PFSK-1 (cell line): ENCODE measurements around the gene TMBIM4.

Experiments
- FOXP2 ChIP-seq: optimal IDR thresholded peaks from 2 replicates; pipeline ENCODE3; 2011; ENCODE audit warnings: borderline replicate concordance, control low read depth, inconsistent platforms; ENCODE audit not compliant: insufficient read depth; ENCODE audit errors: extremely low read length, extremely low read depth
- POLR2AphosphoS5 ChIP-seq: IDR thresholded peaks from 2 replicates; pipeline ENCODE4 v1.6.1; 2012; ENCODE audit warnings: low read depth, mild to moderate bottlenecking, control low read depth, low read length, moderate library complexity
- SIN3A ChIP-seq: IDR thresholded peaks from 2 replicates; pipeline ENCODE4 v1.6.1; 2012; ENCODE audit warnings: mild to moderate bottlenecking, low read length, moderate library complexity, borderline replicate concordance; ENCODE audit not compliant: insufficient read depth
- TAF1 ChIP-seq: IDR thresholded peaks from 2 replicates; pipeline ENCODE4 v1.6.1; 2012; ENCODE audit warnings: low read length, control low read depth, borderline replicate concordance; ENCODE audit not compliant: insufficient read depth
- TF ChIP-seq, protein P1 (sequence below), 2 experiments: IDR thresholded peaks; 2 replicates each; pipeline versions ENCODE4 v1.6.1 to v1.8.0; 2011 to 2012; ENCODE audit warnings: low read depth in 2 of 2, low read length in 2 of 2, control low read depth in 1 of 2, inconsistent platforms in 1 of 2, mild to moderate bottlenecking in 1 of 2, moderate library complexity in 1 of 2; ENCODE audit not compliant: insufficient read depth in 1 of 2

Gene TMBIM4

DNA sequence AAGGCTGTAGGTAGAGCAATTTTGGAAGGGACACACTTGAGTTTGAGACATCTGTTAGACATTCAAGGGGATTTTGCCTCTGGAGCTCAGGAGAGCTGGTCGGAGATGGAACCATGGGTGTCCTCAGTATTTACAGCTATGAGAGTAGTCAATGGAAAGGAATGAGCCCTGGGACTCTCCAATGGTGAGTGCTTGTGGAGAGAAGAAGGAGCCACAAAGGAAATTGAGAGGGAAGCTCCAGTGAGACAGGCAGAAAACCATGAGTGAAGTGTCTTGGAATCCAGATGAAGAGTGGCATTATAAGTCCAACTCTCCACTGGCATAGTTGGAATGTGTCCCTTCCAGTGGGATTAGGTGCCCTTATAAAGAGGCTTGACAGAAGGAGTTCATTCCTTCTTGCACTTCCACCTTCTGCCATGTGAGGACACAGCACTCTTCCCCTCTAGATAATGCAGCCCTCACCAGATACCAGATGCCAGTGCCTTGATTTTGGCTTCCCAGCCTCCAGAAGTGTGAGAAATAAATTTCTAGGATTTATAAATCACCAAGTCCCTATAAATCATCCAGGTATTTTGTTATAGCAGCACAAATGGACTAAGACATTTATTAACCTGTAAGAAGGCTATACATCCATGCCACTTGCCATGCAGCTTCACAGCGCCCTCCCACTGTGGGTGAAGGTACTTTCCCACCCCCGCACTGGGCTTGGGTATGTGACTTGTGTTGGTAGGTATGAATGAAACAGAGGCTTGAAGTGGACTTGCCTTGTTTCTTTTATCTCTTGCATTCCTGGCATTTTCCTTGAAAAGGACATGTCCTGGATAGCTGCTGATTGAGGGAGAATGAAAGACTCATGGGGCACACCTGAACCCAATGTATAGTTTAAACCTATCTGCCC lies 66.5 kb downstream of the TMBIM4 start:
- TF ChIP-seq, protein P1, sequence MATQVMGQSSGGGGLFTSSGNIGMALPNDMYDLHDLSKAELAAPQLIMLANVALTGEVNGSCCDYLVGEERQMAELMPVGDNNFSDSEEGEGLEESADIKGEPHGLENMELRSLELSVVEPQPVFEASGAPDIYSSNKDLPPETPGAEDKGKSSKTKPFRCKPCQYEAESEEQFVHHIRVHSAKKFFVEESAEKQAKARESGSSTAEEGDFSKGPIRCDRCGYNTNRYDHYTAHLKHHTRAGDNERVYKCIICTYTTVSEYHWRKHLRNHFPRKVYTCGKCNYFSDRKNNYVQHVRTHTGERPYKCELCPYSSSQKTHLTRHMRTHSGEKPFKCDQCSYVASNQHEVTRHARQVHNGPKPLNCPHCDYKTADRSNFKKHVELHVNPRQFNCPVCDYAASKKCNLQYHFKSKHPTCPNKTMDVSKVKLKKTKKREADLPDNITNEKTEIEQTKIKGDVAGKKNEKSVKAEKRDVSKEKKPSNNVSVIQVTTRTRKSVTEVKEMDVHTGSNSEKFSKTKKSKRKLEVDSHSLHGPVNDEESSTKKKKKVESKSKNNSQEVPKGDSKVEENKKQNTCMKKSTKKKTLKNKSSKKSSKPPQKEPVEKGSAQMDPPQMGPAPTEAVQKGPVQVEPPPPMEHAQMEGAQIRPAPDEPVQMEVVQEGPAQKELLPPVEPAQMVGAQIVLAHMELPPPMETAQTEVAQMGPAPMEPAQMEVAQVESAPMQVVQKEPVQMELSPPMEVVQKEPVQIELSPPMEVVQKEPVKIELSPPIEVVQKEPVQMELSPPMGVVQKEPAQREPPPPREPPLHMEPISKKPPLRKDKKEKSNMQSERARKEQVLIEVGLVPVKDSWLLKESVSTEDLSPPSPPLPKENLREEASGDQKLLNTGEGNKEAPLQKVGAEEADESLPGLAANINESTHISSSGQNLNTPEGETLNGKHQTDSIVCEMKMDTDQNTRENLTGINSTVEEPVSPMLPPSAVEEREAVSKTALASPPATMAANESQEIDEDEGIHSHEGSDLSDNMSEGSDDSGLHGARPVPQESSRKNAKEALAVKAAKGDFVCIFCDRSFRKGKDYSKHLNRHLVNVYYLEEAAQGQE (IDR thresholded peaks at IDR 0.05; ENCODE audit: insufficient read depth in 1 of 2, low read depth in 2 of 2, low read length in 2 of 2) = no peak
- TF ChIP-seq SIN3A (no peak), POLR2AphosphoS5 (no peak), FOXP2 (no peak), TAF1 (no peak)

DNA sequence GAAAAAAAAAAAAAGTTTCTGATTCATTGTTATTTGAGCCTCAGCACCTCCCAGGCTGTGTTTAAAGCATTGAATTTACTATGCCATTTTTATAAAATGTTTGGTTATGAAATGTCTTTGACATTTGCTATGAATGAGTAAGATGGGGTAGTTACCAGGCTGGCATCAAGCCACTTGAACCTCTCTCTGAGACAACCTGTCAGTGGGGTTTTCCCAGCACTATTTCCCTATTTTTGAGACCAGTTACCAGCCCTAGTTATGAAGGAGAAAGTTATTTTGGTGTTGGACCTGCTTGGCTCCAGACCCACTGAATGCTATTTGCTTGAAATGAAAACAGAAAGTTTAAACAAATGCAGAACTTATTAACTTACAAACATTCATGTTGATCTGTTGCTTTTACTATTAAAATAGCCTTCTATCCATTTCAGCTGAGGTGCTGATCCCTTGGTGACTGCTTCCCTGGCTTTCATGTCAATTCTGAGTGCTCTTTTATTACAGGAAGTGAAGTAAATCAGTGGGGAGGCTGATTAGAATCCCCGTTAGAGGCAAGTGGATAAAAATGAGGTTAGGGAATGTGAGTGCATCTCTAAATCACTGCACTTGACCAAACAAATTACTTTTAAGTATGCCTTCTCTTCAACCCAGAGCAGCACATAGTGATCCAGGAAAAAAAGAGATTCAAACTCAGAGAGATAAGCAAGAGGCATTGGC lies 77.1 kb downstream of the TMBIM4 start:
- TF ChIP-seq POLR2AphosphoS5 (no peak), FOXP2 (no peak)
- TF ChIP-seq, protein P1 (IDR thresholded peaks at IDR 0.05; ENCODE audit: insufficient read depth in 1 of 2, low read depth in 2 of 2, low read length in 2 of 2) = no peak

DNA sequence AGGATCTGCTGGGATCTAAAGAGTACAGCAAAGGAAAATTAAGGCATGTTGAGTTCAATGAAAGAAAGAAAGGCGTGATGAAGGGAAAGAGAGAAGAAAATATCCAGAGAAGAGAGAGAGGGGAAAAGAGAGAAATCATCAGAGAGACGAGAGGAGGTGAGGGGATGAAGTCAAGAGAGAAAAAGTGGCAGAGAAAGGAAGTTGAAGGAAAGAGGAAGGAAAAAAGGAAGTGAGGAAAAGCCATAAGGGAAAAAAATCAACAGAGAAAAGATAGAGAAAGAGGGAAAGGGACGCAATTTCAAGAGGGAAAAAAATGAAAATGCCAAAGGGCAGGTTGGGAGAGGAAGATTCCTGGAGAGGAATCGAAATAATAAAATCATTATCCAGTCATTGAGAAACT lies 79.6 kb downstream of the TMBIM4 start:
- TF ChIP-seq FOXP2 (no peak), SIN3A (no peak), TAF1 (no peak), POLR2AphosphoS5 (no peak)
- TF ChIP-seq, protein P1 (IDR thresholded peaks at IDR 0.05; ENCODE audit: insufficient read depth in 1 of 2, low read depth in 2 of 2, low read length in 2 of 2) = no peak

DNA sequence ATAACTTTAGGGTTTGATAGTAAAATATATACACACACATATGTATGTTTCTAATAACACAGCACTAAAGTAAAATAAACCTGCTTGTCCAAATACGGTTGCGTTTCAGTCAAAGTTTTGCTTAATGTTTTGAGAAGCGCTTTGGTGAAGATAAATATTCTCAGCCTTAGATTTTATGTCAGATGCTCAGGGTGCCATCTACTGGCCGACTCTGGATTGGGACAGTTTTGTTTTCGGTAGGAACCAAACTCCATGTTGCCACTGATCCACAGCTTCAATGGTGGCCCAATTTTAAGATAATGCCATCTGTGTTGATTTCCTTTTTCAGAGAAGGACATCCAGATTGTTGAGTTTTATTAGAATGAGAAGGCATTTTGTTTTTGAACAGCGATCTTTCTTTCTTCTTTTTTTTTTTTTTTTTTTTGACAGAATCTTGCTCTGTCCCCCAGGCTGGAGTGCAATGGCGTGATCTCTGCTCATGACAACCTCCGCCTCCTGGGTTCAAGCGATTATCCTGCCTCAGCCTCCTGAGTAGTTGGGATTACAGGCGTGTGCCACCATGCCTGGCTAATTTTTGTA lies 82.3 kb downstream of the TMBIM4 start:
- no peak for TF ChIP-seq TAF1
- TF ChIP-seq SIN3A = no peak

DNA sequence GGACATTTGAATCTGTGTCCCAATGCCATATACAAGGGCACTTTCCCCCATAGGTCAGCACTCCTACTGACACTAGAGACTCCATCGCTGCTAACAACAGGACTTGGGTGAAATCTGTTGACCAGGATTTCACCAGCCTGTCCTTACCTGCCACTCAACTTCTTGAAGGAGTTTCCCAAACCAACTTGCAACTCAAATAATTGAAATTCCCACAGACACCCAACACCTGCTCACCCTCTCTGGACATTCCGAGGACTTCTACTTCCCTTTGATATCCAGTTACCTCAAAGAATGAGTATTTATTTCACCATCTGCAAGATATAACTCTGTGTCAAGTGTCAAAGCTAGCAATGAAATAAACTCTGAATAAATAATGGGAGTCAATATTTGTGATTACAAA lies 83.8 kb downstream of the TMBIM4 start:
- TF ChIP-seq POLR2AphosphoS5 = no peak
- TF ChIP-seq, protein P1 (IDR thresholded peaks at IDR 0.05; ENCODE audit: insufficient read depth in 1 of 2, low read depth in 2 of 2, low read length in 2 of 2) = no peak
- TF ChIP-seq SIN3A = no peak
- TF ChIP-seq TAF1 = no peak
- no peak for TF ChIP-seq FOXP2
